Vagina (tissue), 2 donors: ENCODE measurements around the gene ASRGL1.

Experiments
- CTCF ChIP-seq, 3 experiments: fragments of 450-650 bp in 2 of 3; fragments of 200-600 bp in 1 of 3; sonication (generic) in 1 of 3; IDR thresholded peaks; one replicate each; pipeline ENCODE4 v1.5.1; 2017 to 2019; ENCODE audit warnings: antibody characterized with exemption in 3 of 3, mild to moderate bottlenecking in 2 of 3, moderate library complexity in 2 of 3
- POLR2A ChIP-seq, 2 donors: fragments of 450-650 bp; IDR thresholded peaks; one replicate each; pipeline ENCODE4 v1.6.1; 2017; ENCODE audit warnings: antibody characterized with exemption in 2 of 2, mild to moderate bottlenecking in 2 of 2, moderate library complexity in 2 of 2
- POLR2AphosphoS5 ChIP-seq, 2 donors: sonication (generic); formaldehyde crosslinking; IDR thresholded peaks; one replicate each; pipeline ENCODE4 v1.9.0; 2017; ENCODE audit warnings: antibody characterized with exemption in 2 of 2, mild to moderate bottlenecking in 2 of 2, low read depth in 1 of 2; ENCODE audit not compliant: insufficient read depth in 1 of 2

- TF ChIP-seq CTCF (IDR thresholded peaks at IDR 0.05) (no peak), POLR2AphosphoS5 (IDR thresholded peaks at IDR 0.05; ENCODE audit: insufficient read depth in 1 of 2, low read depth in 1 of 2) (no peak), POLR2A (IDR thresholded peaks at IDR 0.05) (no peak)
Measured at GRCh38 chr11:62307950-62308349, 29.3 kb upstream of the ASRGL1 start.
